Fibroblast of skin of scalp (primary cell): ENCODE data around the gene ZFYVE1. TPM values are rescaled to one million over a fixed set of nuclear protein-coding genes. Genes with fewer than 3 reads are reported as not detected.
"Not testable (repeated sequence)": the region's sequence is repeated elsewhere in the genome, so short reads cannot be mapped to it uniquely, and the experiment has no call there.

Experiments used
- DNase-seq: peaks from one replicate; pipeline ENCODE4 v3.0.0-alpha.2; 2013
- polyA plus RNA-seq, 2 experiments: library from polyadenylated mRNA; unstranded; fragments of 120-200 nt; gene quantifications; one replicate each; pipeline ENCODE4 v1.2.1, GENCODE V29; 2013; ENCODE audit not compliant: insufficient read length in 2 of 2

ZFYVE1 gene
- 15.6 TPM for polyA plus RNA-seq (2013, experiment 1 of 2; ENCODE audit: insufficient read length)
- 17.9 TPM for polyA plus RNA-seq (2013, experiment 2 of 2; ENCODE audit: insufficient read length)

GRCh38 chr14:73026845-73027542, at the start of gene ZFYVE1:
ZFYVE1 (minus strand) TSS chr14:73027106; CDS start chr14:73024508, 2,598 bp downstream.
- peak; percentile 99 for DNase-seq

DNA sequence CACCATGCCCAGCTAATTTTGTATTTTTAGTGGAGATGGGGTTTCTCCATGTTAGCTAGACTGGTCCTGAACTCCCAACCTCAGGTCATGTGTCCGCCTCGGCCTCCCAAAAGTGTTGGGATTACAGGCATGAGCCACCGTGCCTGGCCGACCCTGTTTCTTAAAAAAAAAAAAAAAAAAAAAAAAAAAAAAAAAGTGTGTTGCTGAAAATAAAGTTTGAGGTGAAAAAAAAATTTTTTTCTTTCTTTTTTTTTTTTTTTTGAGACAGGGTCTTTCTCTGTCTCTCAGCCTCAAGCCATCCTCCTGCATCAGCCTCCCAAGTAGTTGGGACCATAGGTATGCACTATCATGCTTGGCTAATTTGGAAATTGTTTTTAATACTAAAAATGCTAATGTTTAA, 42.7 kb upstream of the ZFYVE1 start:
- DNase-seq = no peak

- DNase-seq = peak; percentile 17
These were observed 32.2 kb upstream of the ZFYVE1 start for GRCh38 chr14:73058922-73059673.

DNA sequence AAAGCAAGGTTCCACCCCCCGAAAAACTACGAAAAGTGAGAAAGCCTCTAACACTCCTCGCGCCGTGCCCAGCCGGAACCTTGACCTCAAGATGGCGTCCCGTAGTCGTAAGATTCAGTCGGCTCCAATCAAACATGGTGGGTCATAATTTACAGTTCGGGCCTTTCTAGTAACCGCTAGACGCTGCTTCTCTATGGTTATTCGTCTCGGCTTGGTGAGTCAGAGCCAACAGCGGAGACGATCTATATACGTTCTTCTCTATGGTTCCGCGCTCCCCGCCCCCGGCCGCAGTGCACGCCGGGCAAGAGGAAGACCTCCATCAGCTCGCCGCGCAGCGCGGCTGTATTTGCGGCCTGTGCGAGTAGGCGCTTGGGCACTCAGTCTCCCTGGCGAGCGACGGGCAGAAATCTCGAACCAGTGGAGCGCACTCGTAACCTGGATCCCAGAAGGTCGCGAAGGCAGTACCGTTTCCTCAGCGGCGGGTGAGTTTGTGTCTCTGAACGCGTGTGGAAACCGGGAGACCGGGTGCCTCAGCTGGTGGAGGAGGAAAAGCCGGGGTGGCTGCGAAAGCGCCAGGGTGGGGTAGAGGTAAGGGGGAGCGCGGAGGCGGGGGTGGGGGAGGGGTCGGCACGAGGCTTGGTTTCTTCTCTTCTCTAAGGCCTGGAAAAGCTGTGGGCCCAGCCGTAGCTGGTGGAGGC, 31.5 kb upstream of the ZFYVE1 start, which contains the start of gene RBM25:
Gene RBM25, plus strand, starts transcription at position 311 of the 698 bp plus-strand sequence. CDS start 13,108 bp downstream, outside the sequence.
- DNase-seq = peak; percentile 99

GRCh38 chr14:73057944-73058223, 31.0 kb upstream of the ZFYVE1 start:
- DNase-seq = no peak

GRCh38 chr14:73055251-73055650, 28.3 kb upstream of the ZFYVE1 start:
- no peak for DNase-seq

- no peak for DNase-seq
These were observed 22.5 kb upstream of the ZFYVE1 start for GRCh38 chr14:73049428-73049827.

GRCh38 chr14:73047808-73048207, 20.9 kb upstream of the ZFYVE1 start:
- DNase-seq = no peak

DNA sequence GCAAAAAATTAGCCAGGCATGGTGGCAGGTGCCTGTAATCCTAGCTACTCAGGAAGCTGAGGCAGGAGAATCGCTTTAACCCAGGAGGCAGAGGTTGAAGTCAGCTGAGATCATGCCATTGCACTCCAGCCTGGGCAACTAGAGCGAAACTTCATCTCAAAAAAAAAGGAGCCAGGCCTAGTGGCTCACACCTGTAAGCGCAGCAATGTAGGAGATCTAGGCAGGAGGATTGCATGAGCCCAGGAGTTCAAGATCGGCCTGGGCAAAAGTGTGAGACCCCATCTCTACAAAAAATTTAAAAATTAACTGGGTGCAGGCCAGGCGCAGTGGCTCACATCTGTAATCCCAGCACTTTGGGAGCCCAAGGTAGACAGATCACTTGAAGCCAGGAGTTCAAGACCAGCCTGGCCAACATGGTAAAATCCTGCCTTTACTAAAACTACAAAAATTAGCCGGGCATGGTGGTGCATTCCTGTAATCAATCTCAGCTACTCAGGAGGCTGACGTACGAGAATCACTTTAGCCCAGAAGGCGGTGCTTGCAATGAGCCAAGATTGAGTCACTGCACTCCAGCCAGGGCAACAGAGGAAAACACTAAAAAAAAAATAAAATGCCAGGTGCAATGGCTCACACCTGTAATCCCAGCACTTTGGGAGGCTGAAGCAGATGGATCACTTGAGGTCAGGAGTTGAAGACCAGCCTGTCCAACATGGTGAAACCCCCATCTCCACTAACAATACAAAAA, 10.0 kb upstream of the ZFYVE1 start:
- not testable (repeated sequence) for DNase-seq

GRCh38 chr14:73027984-73028383, 1.1 kb upstream of the ZFYVE1 start:
- no peak for DNase-seq

DNA sequence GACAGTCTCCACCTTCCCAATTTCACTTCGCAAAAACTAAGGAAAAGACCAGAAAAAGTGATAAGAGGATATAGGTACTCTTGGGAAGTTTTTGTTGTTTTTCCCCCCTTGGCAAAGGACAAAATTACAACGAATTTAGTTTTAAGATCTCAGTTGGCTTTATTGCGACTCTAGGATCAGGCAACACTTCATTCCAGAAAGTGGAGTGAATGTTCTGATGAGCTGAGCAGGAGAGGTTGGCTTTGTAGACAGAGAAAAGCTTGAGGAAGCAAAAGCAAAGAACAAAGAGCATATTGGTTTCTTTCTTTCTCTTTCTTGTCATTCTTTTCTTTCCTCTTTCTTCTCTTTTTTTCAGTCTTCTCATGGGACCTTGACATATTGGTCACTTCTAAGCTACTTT, 640 bp upstream of the ZFYVE1 start:
- no peak for DNase-seq

DNA sequence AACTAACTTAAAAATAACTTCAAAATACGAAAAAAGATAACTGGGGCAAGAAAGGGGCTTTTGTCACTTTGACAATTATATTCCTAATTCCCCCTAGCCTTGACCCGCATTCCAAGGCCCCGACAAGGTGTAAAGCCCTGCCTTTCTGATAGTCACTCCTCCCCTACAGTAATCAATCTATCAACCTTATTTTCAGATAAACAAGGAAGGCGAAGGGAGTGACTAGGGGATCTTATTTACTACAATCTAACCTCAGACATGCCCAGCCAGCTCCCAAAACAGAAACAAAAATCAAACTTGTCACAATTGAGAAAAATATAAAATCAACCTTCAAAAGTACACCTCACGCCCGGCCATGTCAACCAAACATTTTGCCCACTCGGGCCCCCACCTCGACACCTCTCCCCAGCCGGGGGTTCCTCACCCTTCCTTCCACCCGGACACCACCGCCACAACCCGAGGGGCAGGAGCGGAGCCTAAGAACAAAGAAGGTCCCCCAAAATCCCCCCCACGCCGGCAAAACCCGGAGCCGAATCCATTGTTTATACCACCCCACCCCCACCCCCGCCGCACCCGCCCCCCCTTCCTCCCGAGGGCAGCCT, 562 bp downstream of the ZFYVE1 start:
- no peak for DNase-seq

DNA sequence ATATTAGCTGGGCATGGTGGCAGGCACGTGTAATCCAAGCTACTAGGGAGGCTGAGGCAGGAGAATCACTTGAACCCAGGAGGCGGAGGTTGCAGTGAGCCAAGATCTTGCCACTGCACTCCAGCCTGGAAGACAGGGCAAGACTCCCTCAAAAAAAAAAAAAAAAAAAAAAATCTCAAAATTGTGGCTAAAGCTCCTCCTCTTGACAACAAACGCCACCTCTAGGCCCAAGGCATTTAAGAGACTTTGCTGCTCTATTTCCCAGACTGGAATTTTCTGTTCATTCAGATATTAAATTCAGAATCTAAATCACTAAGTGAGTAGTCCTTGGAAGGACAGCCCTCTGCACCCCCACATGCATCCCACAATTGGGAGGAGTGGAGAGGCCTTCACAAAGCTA, 1.4 kb downstream of the ZFYVE1 start:
- peak; percentile 30 for DNase-seq

- DNase-seq = no peak
These were observed 4.9 kb downstream of the ZFYVE1 start for GRCh38 chr14:73022051-73022450.

DNA sequence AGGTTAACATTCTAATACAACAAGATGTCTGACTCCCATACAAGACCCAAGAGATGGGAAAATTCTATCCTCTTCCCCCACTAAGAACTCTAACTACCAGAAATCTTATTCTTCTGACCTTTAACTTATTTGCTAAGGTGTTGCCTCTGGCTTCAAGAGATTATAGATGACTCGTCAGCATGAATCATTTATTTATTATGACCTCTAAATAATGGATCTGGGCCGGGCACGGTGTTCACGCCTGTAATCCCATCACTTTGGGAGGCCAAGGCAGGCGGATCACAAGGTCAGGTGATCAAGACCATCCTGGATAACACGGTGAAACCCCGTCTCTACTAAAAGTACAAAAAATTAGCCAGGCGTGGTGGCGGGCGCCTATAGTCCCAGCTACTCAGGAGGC, 10.9 kb downstream of the ZFYVE1 start:
- DNase-seq = not testable (repeated sequence)

DNA sequence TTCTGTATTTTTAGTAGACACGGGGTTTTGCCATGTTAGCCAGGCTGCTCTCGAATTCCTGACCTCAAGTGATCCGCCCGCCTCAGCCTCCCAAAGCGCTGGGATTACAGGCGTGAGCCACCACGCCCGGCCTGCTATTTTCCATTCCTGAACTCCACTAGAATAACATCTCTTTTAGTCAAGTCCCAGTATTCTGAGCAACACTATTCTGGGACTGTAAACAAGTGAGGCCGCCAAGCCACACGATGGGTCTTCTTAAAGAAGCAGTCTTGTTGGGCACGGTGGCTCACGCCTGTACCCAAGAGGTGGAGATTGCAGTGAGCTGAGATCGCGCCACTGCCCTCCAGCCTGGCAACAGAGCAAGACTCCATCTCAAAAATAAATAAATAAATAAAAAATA, 11.4 kb downstream of the ZFYVE1 start:
- DNase-seq = not testable (repeated sequence)

- no peak for DNase-seq
These were observed 12.8 kb downstream of the ZFYVE1 start for GRCh38 chr14:73014105-73014504.

- not testable (repeated sequence) for DNase-seq
These were observed 15.7 kb downstream of the ZFYVE1 start for GRCh38 chr14:73011189-73011588.

DNA sequence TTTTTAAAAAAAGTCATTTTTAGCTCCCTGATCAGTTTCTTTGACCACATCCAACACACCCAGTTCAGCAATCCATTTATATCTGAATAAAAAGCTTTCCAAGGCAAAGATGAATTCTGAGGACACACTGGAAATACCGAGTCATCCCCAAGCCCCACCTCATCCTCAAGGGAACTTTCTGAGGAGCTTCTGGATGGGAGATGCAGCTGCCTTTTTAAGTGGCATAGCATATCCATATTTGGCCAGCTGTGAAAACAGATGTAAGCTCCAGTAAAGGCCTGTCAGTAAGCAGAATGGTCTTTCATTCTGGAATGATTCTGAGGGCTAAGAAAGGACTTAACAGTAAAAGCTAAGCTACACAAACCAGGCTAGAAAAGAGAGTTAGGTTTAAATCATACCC, 18.4 kb downstream of the ZFYVE1 start:
- DNase-seq = peak; percentile 90

- no peak for DNase-seq
These were observed 19.1 kb downstream of the ZFYVE1 start for GRCh38 chr14:73007835-73008234.

DNA sequence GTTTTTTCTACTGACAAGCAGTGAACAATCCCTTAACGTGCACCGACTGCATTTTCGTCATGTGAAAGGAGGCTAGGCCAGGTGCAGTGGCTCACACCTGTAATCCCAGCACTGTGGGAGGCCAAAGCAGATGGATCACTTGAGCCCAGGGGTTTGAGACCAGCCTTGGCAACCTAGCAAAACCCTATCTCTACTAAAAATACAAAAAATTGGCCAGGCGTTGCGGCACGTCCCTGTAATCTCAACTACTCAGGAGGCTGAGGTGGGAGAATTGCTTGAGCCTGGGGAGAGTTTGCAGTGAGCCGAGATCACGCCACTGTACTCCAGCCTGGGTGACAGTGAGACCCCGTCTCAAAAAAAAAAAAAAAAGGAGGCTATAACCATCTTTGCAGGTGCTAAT, 22.3 kb downstream of the ZFYVE1 start:
- DNase-seq = not testable (repeated sequence)

GRCh38 chr14:73003681-73004080, 23.2 kb downstream of the ZFYVE1 start:
- DNase-seq = no peak
